Measurements from ENCODE around the gene SYTL5.

SYTL5 gene

DNA sequence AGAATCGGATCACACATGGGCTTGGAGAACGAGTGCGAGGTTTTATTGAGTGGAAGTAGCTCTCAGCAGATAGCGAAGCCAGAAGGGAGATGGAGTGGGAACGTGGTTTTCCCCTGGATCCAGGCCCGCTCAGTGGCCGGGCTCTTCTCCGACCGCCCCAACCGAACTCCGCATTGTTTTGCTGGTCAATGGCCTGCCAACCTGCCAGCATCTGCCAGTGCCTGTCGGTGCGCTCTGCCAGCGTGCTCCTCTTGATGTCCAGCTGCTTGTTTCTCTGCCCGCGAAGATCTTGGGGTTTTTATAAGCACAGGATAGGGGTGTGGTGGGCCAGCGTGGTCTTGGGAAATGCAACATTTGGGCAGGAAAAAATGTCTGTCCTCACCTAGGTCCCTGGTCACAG is 5.6 kb upstream of the SYTL5 start:
- no peak overlapping the region for H3K4me3 ChIP-seq (ENCODE audit: low read depth, low read length)
- no peak overlapping the region for H4K12ac ChIP-seq (ENCODE audit: low read depth, low read length)
- peaks cover 2% of the 10 kb centered on the region for H3K79me1 ChIP-seq (ENCODE audit: low read length)
- no peak overlapping the region for H3K27ac ChIP-seq (ENCODE audit: low read depth, low read length)
- H4K8ac ChIP-seq (ENCODE audit: low read depth, low read length): no peak overlapping the region
- no peak overlapping the region for H3K18ac ChIP-seq (ENCODE audit: low read length)
- H3K9me3 ChIP-seq (ENCODE audit: insufficient read depth, low read depth, low read length): no peaks in the 10 kb centered on the region
- H2BK120ac ChIP-seq (ENCODE audit: insufficient read depth, low read length, poor library complexity): no peak overlapping the region
- no peak overlapping the region for H2AK5ac ChIP-seq (ENCODE audit: low read length)
- no peak overlapping the region for H2AFZ ChIP-seq (ENCODE audit: insufficient read depth, low read length, poor library complexity)
- H3K79me2 ChIP-seq (ENCODE audit: control insufficient read depth, insufficient read depth, low read length, poor library complexity): no peaks in the 10 kb centered on the region
- no peak overlapping the region for H3K4me2 ChIP-seq (ENCODE audit: low read length)
- H3K23ac ChIP-seq (ENCODE audit: low read length): no peak overlapping the region
- H4K91ac ChIP-seq (ENCODE audit: low read depth, low read length): no peak overlapping the region
- H3K9ac ChIP-seq (ENCODE audit: low read length): no peak overlapping the region
- WGBS (ENCODE audit: extremely low coverage, insufficient coverage, insufficient read length): no CpG with 5 or more reads among the region's 17 CpGs
- no peak overlapping the region for H3K4ac ChIP-seq (ENCODE audit: low read depth, low read length)
- H3K36me3 ChIP-seq (ENCODE audit: control insufficient read depth in 1 of 2, insufficient read depth in 2 of 2, low read length in 2 of 2): no peaks in the 10 kb centered on the region
- no peak overlapping the region for H3K14ac ChIP-seq (ENCODE audit: low read length)
- no peaks in the 10 kb centered on the region for H3K4me1 ChIP-seq (ENCODE audit: control insufficient read depth in 1 of 2, insufficient read depth in 2 of 2, low read length in 2 of 2)
- no peak overlapping the region for H2BK12ac ChIP-seq (ENCODE audit: low read length)
- DNase-seq: no peak
- no peaks in the 10 kb centered on the region for H3K27me3 ChIP-seq (ENCODE audit: insufficient read depth, low read length)
- H2BK5ac ChIP-seq (ENCODE audit: low read depth, low read length, poor library complexity): no peak overlapping the region

- Histone ChIP-seq H4K12ac (ENCODE audit: low read depth, low read length) (no peak overlapping the region), H3K27me3 (ENCODE audit: insufficient read depth, low read length) (no peaks in the 10 kb centered on the region), H3K9me3 (ENCODE audit: insufficient read depth, low read depth, low read length) (no peaks in the 10 kb centered on the region), H3K4me3 (ENCODE audit: low read depth, low read length) (no peak overlapping the region), H3K36me3 (ENCODE audit: control insufficient read depth in 1 of 2, insufficient read depth in 2 of 2, low read length in 2 of 2) (no peaks in the 10 kb centered on the region), H3K4me2 (ENCODE audit: low read length) (no peak overlapping the region), H2BK12ac (ENCODE audit: low read length) (no peak overlapping the region), H2AK5ac (ENCODE audit: low read length) (no peak overlapping the region), H4K91ac (ENCODE audit: low read depth, low read length) (no peak overlapping the region), H3K79me1 (ENCODE audit: low read length) (no peaks in the 10 kb centered on the region), H3K27ac (ENCODE audit: low read depth, low read length) (no peak overlapping the region), H2AFZ (ENCODE audit: insufficient read depth, low read length, poor library complexity) (no peak overlapping the region), H3K23ac (ENCODE audit: low read length) (no peak overlapping the region), H3K79me2 (ENCODE audit: control insufficient read depth, insufficient read depth, low read length, poor library complexity) (no peaks in the 10 kb centered on the region), H2BK5ac (ENCODE audit: low read depth, low read length, poor library complexity) (no peak overlapping the region), H3K4me1 (ENCODE audit: control insufficient read depth in 1 of 2, insufficient read depth in 2 of 2, low read length in 2 of 2) (no peaks in the 10 kb centered on the region), H3K14ac (ENCODE audit: low read length) (no peak overlapping the region), H4K8ac (ENCODE audit: low read depth, low read length) (no peak overlapping the region), H3K9ac (ENCODE audit: low read length) (no peak overlapping the region), H2BK120ac (ENCODE audit: insufficient read depth, low read length, poor library complexity) (no peak overlapping the region), H3K18ac (ENCODE audit: low read length) (no peak overlapping the region), H3K4ac (ENCODE audit: low read depth, low read length) (no peak overlapping the region)
- no peak for DNase-seq
- WGBS (ENCODE audit: extremely low coverage, insufficient coverage, insufficient read length): no CpG with 5 or more reads among the region's 3 CpGs
Observed at GRCh38 chrX:38004046-38004445, 2.3 kb upstream of the SYTL5 start.

DNA sequence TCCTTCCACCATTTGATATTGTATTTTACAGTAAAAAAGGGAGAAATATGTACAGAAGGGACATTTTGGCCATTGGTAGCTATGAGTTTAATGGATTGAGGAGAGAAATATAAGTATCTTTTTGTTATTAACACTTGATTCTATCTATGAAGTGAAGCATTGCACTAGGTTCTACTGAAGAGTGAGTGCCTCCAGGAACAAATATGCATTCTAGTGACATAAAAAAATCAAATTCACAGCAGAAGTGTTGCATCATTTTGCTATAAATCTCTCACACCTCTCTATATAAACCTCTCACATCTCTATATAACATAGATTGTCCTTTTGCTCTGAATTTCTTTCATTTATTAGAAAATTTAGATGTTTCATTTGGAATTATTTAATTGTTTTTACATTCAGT is 425 bp downstream of the SYTL5 start:
- Histone ChIP-seq H4K8ac (ENCODE audit: low read depth, low read length) (no peak overlapping the region), H3K27ac (ENCODE audit: low read depth, low read length) (peak overlapping the region; percentile 71), H2BK5ac (ENCODE audit: low read depth, low read length, poor library complexity) (no peak overlapping the region), H3K9me3 (ENCODE audit: insufficient read depth, low read depth, low read length) (no peaks in the 10 kb centered on the region), H3K4me1 (ENCODE audit: control insufficient read depth in 1 of 2, insufficient read depth in 2 of 2, low read length in 2 of 2) (no peaks in the 10 kb centered on the region), H4K12ac (ENCODE audit: low read depth, low read length) (no peak overlapping the region), H3K14ac (ENCODE audit: low read length) (no peak overlapping the region), H3K4me3 (ENCODE audit: low read depth, low read length) (no peak overlapping the region), H3K79me1 (ENCODE audit: low read length) (no peaks in the 10 kb centered on the region), H2AK5ac (ENCODE audit: low read length) (no peak overlapping the region), H3K27me3 (ENCODE audit: insufficient read depth, low read length) (no peaks in the 10 kb centered on the region), H3K4ac (ENCODE audit: low read depth, low read length) (no peak overlapping the region), H3K79me2 (ENCODE audit: control insufficient read depth, insufficient read depth, low read length, poor library complexity) (no peaks in the 10 kb centered on the region), H3K36me3 (ENCODE audit: control insufficient read depth in 1 of 2, insufficient read depth in 2 of 2, low read length in 2 of 2) (no peaks in the 10 kb centered on the region), H3K18ac (ENCODE audit: low read length) (no peak overlapping the region), H2AFZ (ENCODE audit: insufficient read depth, low read length, poor library complexity) (no peak overlapping the region), H3K4me2 (ENCODE audit: low read length) (no peak overlapping the region), H2BK120ac (ENCODE audit: insufficient read depth, low read length, poor library complexity) (no peak overlapping the region), H2BK12ac (ENCODE audit: low read length) (no peak overlapping the region), H3K23ac (ENCODE audit: low read length) (no peak overlapping the region), H3K9ac (ENCODE audit: low read length) (no peak overlapping the region), H4K91ac (ENCODE audit: low read depth, low read length) (no peak overlapping the region)
- no peak for DNase-seq

GRCh38 chrX:38008658-38009057 is 2.3 kb downstream of the SYTL5 start:
- no peak for DNase-seq
- no peaks in the 10 kb centered on the region for H3K27me3 ChIP-seq (ENCODE audit: insufficient read depth, low read length)
- no peaks in the 10 kb centered on the region for H3K4me1 ChIP-seq (ENCODE audit: control insufficient read depth in 1 of 2, insufficient read depth in 2 of 2, low read length in 2 of 2)
- no peak overlapping the region for H3K4me2 ChIP-seq (ENCODE audit: low read length)
- no peaks in the 10 kb centered on the region for H3K79me1 ChIP-seq (ENCODE audit: low read length)
- no peak overlapping the region for H2AK5ac ChIP-seq (ENCODE audit: low read length)
- H4K91ac ChIP-seq (ENCODE audit: low read depth, low read length): no peak overlapping the region
- H2AFZ ChIP-seq (ENCODE audit: insufficient read depth, low read length, poor library complexity): no peak overlapping the region
- H3K18ac ChIP-seq (ENCODE audit: low read length): no peak overlapping the region
- no peak overlapping the region for H3K4me3 ChIP-seq (ENCODE audit: low read depth, low read length)
- H3K79me2 ChIP-seq (ENCODE audit: control insufficient read depth, insufficient read depth, low read length, poor library complexity): no peaks in the 10 kb centered on the region
- H2BK12ac ChIP-seq (ENCODE audit: low read length): no peak overlapping the region
- H4K8ac ChIP-seq (ENCODE audit: low read depth, low read length): no peak overlapping the region
- H3K9ac ChIP-seq (ENCODE audit: low read length): no peak overlapping the region
- no peaks in the 10 kb centered on the region for H3K36me3 ChIP-seq (ENCODE audit: control insufficient read depth in 1 of 2, insufficient read depth in 2 of 2, low read length in 2 of 2)
- no peak overlapping the region for H2BK5ac ChIP-seq (ENCODE audit: low read depth, low read length, poor library complexity)
- no peak overlapping the region for H3K4ac ChIP-seq (ENCODE audit: low read depth, low read length)
- H2BK120ac ChIP-seq (ENCODE audit: insufficient read depth, low read length, poor library complexity): no peak overlapping the region
- H3K14ac ChIP-seq (ENCODE audit: low read length): no peak overlapping the region
- no peaks in the 10 kb centered on the region for H3K9me3 ChIP-seq (ENCODE audit: insufficient read depth, low read depth, low read length)
- no peak overlapping the region for H4K12ac ChIP-seq (ENCODE audit: low read depth, low read length)
- H3K27ac ChIP-seq (ENCODE audit: low read depth, low read length): no peak overlapping the region
- no peak overlapping the region for H3K23ac ChIP-seq (ENCODE audit: low read length)

DNA sequence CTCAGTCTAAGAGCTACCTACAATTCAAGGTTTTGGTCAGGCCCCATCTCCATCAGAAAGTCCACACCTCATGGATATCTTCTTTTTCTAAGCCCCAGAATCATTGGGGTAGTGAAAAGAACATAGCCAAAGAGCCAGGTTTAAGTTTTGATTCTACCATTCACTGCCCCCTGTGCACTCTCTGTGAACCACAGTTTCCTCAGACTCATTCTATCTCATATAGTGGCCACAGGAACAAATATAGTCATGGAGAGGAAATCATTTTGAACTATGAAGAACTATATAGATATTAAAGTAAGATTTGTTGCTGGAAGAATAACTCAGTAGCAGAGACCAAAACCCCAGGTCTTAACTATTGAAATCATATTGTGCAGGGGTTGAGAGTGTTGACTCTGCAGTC is 3.3 kb downstream of the SYTL5 start:
- Histone ChIP-seq H3K4me1 (ENCODE audit: control insufficient read depth in 1 of 2, insufficient read depth in 2 of 2, low read length in 2 of 2) (no peaks in the 10 kb centered on the region), H4K12ac (ENCODE audit: low read depth, low read length) (no peak overlapping the region), H2BK5ac (ENCODE audit: low read depth, low read length, poor library complexity) (no peak overlapping the region), H3K27me3 (ENCODE audit: insufficient read depth, low read length) (no peaks in the 10 kb centered on the region), H3K14ac (ENCODE audit: low read length) (no peak overlapping the region), H3K79me1 (ENCODE audit: low read length) (no peaks in the 10 kb centered on the region), H2AK5ac (ENCODE audit: low read length) (no peak overlapping the region), H3K23ac (ENCODE audit: low read length) (no peak overlapping the region), H3K36me3 (ENCODE audit: control insufficient read depth in 1 of 2, insufficient read depth in 2 of 2, low read length in 2 of 2) (no peaks in the 10 kb centered on the region), H3K4ac (ENCODE audit: low read depth, low read length) (no peak overlapping the region), H2BK12ac (ENCODE audit: low read length) (no peak overlapping the region), H4K8ac (ENCODE audit: low read depth, low read length) (no peak overlapping the region), H3K9me3 (ENCODE audit: insufficient read depth, low read depth, low read length) (no peaks in the 10 kb centered on the region), H3K4me2 (ENCODE audit: low read length) (no peak overlapping the region), H4K91ac (ENCODE audit: low read depth, low read length) (no peak overlapping the region), H2AFZ (ENCODE audit: insufficient read depth, low read length, poor library complexity) (no peak overlapping the region), H3K79me2 (ENCODE audit: control insufficient read depth, insufficient read depth, low read length, poor library complexity) (no peaks in the 10 kb centered on the region), H3K27ac (ENCODE audit: low read depth, low read length) (no peak overlapping the region), H3K9ac (ENCODE audit: low read length) (no peak overlapping the region), H3K18ac (ENCODE audit: low read length) (no peak overlapping the region), H3K4me3 (ENCODE audit: low read depth, low read length) (no peak overlapping the region), H2BK120ac (ENCODE audit: insufficient read depth, low read length, poor library complexity) (no peak overlapping the region)
- no peak for DNase-seq

All from trophoblast cell (in vitro differentiated cells and primary cell).